SU-DHL-6 (cell line): ENCODE data around the gene FAM83C.

Source experiments
- H2AFZ ChIP-seq: fragments of 200-600 bp; sonication (generic); 2 replicates; pipeline ENCODE4 v1.6.1; 2014; ENCODE audit warnings: low read depth, mild to moderate bottlenecking, moderate library complexity, mixed read lengths, antibody characterized with exemption, low read length; ENCODE audit not compliant: severe bottlenecking
- H3F3A ChIP-seq: fragments of 200-600 bp; shearing (Covaris generic); 2 replicates; pipeline ENCODE4 v1.6.0; 2016; ENCODE audit warnings: antibody characterized with exemption, mild to moderate bottlenecking; ENCODE audit not compliant: insufficient read depth
- H3K27ac ChIP-seq: fragments of 200-600 bp; sonication (generic); 2 replicates; pipeline ENCODE4 v1.5.1; 2016; ENCODE audit warnings: low read depth, mild to moderate bottlenecking, low read length, moderate library complexity, mixed read lengths
- H3K27me3 ChIP-seq: fragments of 200-600 bp; sonication (generic), shearing (Covaris generic); 2 replicates; pipeline ENCODE4 v1.6.0; 2014; ENCODE audit warnings: mild to moderate bottlenecking, low read length
- H3K36me3 ChIP-seq: fragments of 200-600 bp; sonication (generic); 2 replicates; pipeline ENCODE4 v1.6.1; 2014; ENCODE audit warnings: mild to moderate bottlenecking, low read length, mixed read lengths
- H3K4me2 ChIP-seq: fragments of 300-600, 200-600 bp; shearing (Covaris generic), sonication (generic); 2 replicates; pipeline ENCODE4 v1.6.0; 2014; ENCODE audit warnings: low read length, low read depth, mild to moderate bottlenecking; ENCODE audit not compliant: poor library complexity, severe bottlenecking
- H3K4me3 ChIP-seq: fragments of 200-600 bp; sonication (generic); 2 replicates; pipeline ENCODE4 v1.5.1; 2014; ENCODE audit warnings: antibody characterized with exemption, low read length, mild to moderate bottlenecking, mixed read lengths; ENCODE audit not compliant: insufficient read depth, poor library complexity, severe bottlenecking
- H3K79me2 ChIP-seq: fragments of 200-600 bp; sonication (generic); 2 replicates; pipeline ENCODE4 v1.6.1; 2014; ENCODE audit warnings: mild to moderate bottlenecking, low read length, moderate library complexity; ENCODE audit not compliant: insufficient read depth
- H3K9ac ChIP-seq: fragments of 200-600 bp; sonication (generic); 2 replicates; pipeline ENCODE4 v1.7.0; 2014; ENCODE audit warnings: mild to moderate bottlenecking, low read length
- H3K9me2 ChIP-seq: fragments of 200-600 bp; sonication (generic); replicated peaks from 2 replicates; pipeline ENCODE4 v1.6.1; 2014; ENCODE audit warnings: low read length; ENCODE audit not compliant: insufficient read depth
- H3K9me3 ChIP-seq: fragments of 200-600 bp; sonication (generic); 2 replicates; pipeline ENCODE4 v1.6.1; 2014; ENCODE audit warnings: low read length, mixed read lengths; ENCODE audit not compliant: insufficient read depth
- H4K20me1 ChIP-seq: fragments of 200-600 bp; sonication (generic); 2 replicates; pipeline ENCODE4 v1.6.1; 2014; ENCODE audit warnings: low read depth, mild to moderate bottlenecking, antibody characterized with exemption, low read length, moderate library complexity, mixed read lengths
- EZH2phosphoT487 ChIP-seq: fragments of 200-600 bp; sonication (generic), shearing (Covaris generic); conservative IDR thresholded peaks from 2 replicates; pipeline ENCODE4 v1.6.1; 2018; ENCODE audit warnings: mild to moderate bottlenecking, antibody characterized with exemption, low read length, moderate library complexity, mixed read lengths
- TF ChIP-seq, protein P1 (sequence below): fragments of 200-600 bp; sonication (generic); IDR thresholded peaks from one replicate; pipeline ENCODE4 v1.5.1; 2017; ENCODE audit warnings: antibody characterized with exemption, mild to moderate bottlenecking, low read length, moderate library complexity; ENCODE audit not compliant: insufficient read depth, poor library complexity, severe bottlenecking

FAM83C gene

DNA sequence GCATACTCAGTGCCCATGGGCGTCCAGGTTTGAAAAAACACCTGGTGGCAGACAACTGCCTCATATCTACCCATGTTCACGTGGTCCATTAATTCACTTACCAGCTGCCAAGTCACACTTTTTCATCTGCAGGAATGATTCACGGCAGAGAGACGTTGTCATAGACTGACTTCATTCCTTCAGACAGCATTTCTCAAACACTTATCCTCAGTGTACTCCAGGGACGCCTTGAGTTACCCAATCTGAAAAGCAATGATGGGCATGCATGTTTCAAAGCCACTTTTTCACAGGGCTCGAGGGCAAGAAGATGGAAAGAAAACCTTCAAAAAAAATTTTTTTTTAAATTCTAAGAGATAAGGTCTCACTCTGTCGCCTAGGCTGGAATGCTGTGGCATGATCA is 20.3 kb downstream of the FAM83C start:
- Histone ChIP-seq H3K9me2 (no peaks in the 10 kb centered on the region), H3K36me3 (no peaks in the 10 kb centered on the region), H3K9me3 (no peaks in the 10 kb centered on the region), H3F3A (no peaks in the 10 kb centered on the region), H3K4me2 (no peak overlapping the region), H3K27ac (no peak overlapping the region), H3K4me3 (no peak overlapping the region), H3K27me3 (no peaks in the 10 kb centered on the region), H2AFZ (no peak overlapping the region), H4K20me1 (no peaks in the 10 kb centered on the region), H3K79me2 (peaks cover 6% of the 10 kb centered on the region; the same call in 1 of the 2 replicates), H3K9ac (no peak overlapping the region)
- TF ChIP-seq, protein P1, sequence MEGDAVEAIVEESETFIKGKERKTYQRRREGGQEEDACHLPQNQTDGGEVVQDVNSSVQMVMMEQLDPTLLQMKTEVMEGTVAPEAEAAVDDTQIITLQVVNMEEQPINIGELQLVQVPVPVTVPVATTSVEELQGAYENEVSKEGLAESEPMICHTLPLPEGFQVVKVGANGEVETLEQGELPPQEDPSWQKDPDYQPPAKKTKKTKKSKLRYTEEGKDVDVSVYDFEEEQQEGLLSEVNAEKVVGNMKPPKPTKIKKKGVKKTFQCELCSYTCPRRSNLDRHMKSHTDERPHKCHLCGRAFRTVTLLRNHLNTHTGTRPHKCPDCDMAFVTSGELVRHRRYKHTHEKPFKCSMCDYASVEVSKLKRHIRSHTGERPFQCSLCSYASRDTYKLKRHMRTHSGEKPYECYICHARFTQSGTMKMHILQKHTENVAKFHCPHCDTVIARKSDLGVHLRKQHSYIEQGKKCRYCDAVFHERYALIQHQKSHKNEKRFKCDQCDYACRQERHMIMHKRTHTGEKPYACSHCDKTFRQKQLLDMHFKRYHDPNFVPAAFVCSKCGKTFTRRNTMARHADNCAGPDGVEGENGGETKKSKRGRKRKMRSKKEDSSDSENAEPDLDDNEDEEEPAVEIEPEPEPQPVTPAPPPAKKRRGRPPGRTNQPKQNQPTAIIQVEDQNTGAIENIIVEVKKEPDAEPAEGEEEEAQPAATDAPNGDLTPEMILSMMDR = no peak
- no peak for TF ChIP-seq EZH2phosphoT487

DNA sequence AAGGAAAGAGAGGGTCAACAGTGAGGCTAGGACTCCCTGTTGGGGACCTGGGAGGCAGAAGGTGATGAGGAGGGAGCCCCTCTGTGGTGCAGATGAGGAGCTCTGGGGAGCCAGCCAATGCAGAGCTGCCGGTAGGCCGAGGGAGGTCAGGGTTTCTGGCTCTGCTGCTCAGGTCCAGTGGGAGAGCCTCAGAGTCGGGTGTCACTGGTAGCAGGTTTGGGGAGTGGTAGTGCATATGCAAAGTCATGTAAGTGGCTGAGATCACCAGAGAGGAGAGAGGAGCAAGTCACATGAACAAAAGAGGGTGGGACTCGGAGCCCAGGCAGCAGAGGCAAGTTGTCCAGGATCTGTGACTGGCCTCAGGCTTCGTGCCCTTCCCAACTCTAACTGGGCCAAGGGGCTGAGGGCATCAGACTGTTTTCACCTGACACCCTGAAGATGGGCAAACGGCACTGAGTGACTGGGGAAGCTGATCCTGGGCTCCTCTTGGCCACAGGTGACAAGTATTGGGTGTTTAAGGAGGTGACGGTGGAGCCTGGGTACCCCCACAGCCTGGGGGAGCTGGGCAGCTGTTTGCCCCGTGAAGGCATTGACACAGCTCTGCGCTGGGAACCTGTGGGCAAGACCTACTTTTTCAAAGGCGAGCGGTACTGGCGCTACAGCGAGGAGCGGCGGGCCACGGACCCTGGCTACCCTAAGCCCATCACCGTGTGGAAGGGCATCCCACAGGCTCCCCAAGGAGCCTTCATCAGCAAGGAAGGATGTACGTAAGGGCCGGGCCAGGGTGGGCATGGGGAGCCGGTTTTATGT is 20.9 kb downstream of the FAM83C start:
- TF ChIP-seq EZH2phosphoT487 = no peak
- TF ChIP-seq, protein P1 = no peak
- H3K4me2 ChIP-seq = no peak overlapping the region
- no peak overlapping the region for H3K4me3 ChIP-seq
- no peaks in the 10 kb centered on the region for H3K27me3 ChIP-seq
- H3K9ac ChIP-seq = no peak overlapping the region
- H3K9me3 ChIP-seq = no peaks in the 10 kb centered on the region
- H2AFZ ChIP-seq = no peak overlapping the region
- H3K27ac ChIP-seq = no peak overlapping the region
- no peaks in the 10 kb centered on the region for H3K9me2 ChIP-seq
- no peaks in the 10 kb centered on the region; the same call in 1 of the 2 replicates for H3K79me2 ChIP-seq
- no peaks in the 10 kb centered on the region for H4K20me1 ChIP-seq
- no peaks in the 10 kb centered on the region for H3K36me3 ChIP-seq
- no peaks in the 10 kb centered on the region for H3F3A ChIP-seq

DNA sequence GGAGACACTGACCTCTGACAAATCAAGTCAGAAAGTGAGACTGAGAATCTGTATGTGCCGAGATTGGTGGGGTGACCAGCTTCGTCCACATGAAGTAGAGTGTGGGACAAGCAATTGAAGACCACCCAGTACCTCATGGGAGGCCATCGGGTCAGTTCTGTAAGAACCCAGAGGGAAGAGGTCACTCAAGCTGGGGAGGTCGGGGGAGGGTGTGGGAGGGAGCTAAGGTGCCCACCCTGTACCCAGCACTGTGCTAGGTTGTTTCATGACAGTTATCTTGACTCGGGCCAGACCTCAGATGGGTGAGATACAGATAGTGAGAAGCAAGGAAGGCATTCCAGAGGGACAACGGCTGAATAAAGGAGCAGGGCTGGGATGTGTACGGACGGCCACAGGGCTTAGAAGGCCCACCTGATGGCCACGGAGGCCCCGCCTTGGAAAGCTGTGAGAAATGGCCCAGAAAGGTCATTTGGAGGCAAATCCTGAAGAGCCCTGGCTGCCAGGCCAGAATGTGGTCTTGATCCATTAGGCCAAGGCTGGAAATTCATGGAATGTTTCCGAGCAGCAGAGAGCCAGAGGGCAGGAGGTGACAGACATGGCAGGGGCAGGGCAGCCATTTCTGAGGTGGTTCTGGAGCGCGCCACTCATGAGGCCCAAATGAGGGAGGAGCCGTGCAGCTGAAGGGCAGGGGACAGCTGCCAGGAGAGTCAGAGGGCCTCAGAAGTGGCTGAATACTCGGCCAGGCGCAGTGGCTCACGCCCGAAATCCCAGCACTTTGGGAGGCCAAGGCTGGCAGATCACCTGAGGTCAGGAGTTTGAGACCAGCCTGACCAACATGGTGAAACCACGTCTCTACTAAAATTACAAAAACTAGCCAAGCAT is 22.0 kb downstream of the FAM83C start:
- Histone ChIP-seq H2AFZ (no peak overlapping the region), H3K4me3 (no peak overlapping the region), H3K27ac (no peak overlapping the region), H4K20me1 (no peaks in the 10 kb centered on the region), H3K27me3 (no peaks in the 10 kb centered on the region), H3K4me2 (no peak overlapping the region), H3K79me2 (no peaks in the 10 kb centered on the region), H3K9ac (no peak overlapping the region), H3K9me2 (no peaks in the 10 kb centered on the region), H3K36me3 (no peaks in the 10 kb centered on the region), H3F3A (no peaks in the 10 kb centered on the region), H3K9me3 (no peaks in the 10 kb centered on the region)
- TF ChIP-seq, protein P1 = no peak
- no peak for TF ChIP-seq EZH2phosphoT487
